GM19397 (cell line): ENCODE measurements around the gene SLC9A5.

Experiments
- ATAC-seq: cut with Tn5 transposase; IDR thresholded peaks from one replicate; pipeline ENCODE4 v1.9.1; 2021; ENCODE audit warnings: mild to moderate bottlenecking, moderate library complexity; ENCODE audit not compliant: unreplicated experiment

Gene SLC9A5

GRCh38 chr16:67238278-67238575 lies 10.6 kb upstream of the SLC9A5 start:
- no peak for ATAC-seq

DNA sequence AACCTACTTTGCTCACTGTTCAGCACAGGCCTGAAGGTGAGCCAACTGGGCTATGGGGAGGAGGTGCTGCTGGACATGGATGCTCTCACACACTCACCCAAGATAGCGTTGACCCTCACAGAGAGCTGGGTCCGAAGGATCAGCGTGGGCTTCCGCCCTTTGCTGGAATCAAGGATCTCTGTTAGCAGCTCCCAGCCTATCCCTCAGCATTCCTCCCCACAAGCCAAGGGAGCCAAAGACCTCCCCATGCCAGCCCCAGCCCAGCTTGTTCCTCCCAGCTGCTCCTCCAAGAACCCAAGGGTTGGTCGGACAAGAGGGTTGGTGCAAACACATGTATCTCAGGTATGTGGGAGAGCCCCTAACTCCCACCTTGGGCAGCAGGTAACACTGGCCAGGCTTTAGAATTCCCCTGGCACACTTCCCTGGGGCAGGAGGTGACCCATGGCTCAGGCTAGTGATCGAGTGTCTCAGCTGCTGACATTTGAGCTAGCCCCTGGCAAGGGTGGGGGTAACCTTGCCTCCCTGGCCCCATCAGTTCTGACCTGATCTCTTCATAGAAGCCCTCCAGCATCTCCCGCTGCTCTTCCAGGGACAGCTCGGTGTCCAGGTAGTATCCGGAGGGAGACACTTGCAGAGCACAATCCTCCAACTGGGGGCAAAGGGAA lies 9.8 kb upstream of the SLC9A5 start:
- no peak for ATAC-seq

- ATAC-seq = no peak
These were observed 8.3 kb upstream of the SLC9A5 start for GRCh38 chr16:67240506-67240905.

- no peak for ATAC-seq
These were observed 7.5 kb upstream of the SLC9A5 start for GRCh38 chr16:67241008-67241900.

DNA sequence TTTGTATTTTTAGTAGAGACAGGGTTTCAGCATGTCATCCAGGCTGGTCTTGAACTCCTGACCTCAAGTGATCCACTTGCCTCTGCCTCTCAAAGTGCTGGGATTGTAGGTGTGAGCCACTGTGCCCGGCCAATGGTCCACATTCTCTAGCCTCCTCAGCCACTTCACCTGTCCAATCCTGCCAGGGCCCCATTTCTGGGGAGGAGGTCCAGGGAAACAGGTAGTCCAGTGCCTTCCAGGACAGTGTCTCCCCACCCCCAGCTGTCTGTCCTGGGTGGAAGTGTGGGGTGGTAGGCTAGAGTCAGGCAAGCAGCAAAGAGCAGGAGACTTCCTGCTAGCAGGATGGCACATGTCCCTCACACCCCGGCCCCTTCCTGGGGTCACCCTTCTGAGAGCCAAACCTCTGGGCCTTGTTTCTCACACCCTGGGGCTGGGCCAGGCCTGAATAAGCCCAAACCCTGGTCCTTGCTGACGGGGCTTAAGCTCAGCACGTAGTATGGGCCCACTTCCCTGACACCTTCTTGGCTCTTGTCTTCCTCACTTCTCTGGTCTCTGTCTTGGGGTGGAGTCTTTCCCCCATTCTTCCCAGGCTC lies 6.5 kb upstream of the SLC9A5 start:
- ATAC-seq = no peak

- ATAC-seq = no peak
These were observed 5.3 kb upstream of the SLC9A5 start for GRCh38 chr16:67243481-67243880.

GRCh38 chr16:67244387-67245185 lies 4.2 kb upstream of the SLC9A5 start:
- ATAC-seq = peak; percentile 45

DNA sequence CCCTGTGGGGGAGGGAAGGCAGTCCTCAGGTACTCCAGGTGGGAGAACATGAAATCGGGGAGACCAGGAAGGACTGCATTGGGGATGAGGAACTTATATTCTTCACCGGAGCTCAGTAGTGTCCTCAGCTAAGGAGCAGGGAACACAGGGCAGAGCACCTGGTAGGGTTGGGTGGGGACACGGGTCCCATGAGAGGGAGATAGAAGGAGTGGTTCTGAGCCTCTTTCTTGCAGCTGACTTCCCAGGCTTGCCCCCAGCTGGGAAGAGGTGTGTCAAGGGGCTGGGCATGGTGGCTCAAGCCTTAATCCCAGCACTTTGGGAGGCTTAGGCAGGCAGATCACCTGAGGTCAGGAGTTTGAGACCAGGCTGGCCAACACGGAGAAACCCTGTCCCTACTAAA lies 3.6 kb upstream of the SLC9A5 start:
- no peak for ATAC-seq

DNA sequence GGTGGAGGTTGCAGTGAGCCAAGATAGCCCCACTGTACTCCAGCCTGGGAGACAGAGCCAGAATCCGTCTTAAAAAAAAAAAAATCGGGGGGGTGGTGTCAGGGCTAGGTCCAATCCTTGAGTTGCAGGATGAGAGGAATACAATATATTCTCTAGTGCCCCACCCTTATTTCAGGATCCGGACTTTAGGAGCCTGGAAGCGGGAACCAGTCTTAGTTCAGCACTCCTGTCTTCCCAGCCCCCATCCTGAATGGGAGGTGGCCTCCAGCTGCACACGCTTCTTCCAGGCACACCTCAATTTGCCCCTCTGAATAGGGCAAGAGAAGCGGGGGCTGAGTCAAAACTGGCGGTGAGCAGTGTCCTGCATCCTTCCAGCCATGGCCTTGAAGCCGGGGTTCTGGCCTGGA lies 3.1 kb upstream of the SLC9A5 start:
- no peak for ATAC-seq

GRCh38 chr16:67246081-67246755 lies 2.6 kb upstream of the SLC9A5 start:
- peak; percentile 25 for ATAC-seq

GRCh38 chr16:67246756-67247191 lies 2.0 kb upstream of the SLC9A5 start:
- ATAC-seq = peak; percentile 1

DNA sequence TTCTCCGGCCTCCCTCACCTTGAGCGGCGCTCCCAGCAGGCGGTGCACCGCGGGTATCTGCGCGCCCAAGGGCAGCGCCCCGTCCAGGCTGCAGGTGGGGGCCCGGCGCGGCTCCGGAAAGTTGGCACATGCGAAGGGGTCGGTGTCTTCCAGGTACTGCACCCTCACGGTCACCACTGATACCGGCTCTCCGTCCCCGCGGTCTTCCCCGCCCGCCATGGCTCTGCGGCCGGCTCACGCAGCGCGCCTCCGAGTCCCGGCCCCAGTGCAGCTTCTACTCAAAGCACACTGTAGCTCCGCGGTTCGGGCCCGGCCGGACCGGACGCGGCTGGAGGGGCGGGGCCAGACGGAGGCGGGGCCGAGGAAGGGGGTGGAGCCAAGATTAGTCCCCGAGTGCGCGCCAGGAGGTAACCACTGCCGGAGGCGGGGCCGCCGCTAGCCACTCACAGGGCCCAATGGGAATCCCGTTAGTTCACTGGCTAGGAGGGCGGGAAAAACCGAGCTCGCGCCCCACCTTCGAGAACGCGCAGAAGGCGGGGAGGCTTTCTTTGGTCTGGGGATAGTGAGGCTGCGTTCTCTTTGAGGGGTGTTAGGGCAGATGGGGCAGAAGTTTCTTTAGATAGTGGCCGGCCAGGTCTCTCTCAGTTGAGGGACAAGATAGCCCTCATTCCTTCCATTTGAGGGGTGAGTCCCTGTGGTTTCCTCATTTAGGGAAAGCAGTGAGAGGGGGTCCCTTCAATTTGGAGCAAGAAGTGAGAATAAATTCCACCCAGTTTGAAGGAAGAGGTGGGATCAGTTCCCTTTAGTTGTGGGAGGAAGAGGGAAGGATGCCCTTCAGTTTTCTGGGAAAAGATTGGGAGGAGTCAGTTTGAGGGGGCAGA lies 1.3 kb upstream of the SLC9A5 start, which contains the start of gene FHOD1:
Gene FHOD1 (minus strand): TSS at position 290 of the 881 bp plus-strand sequence. CDS start 71 bp downstream, at position 219.
- ATAC-seq = peak; percentile 45

- no peak for ATAC-seq
These were observed 742 bp upstream of the SLC9A5 start for GRCh38 chr16:67248073-67248400.

DNA sequence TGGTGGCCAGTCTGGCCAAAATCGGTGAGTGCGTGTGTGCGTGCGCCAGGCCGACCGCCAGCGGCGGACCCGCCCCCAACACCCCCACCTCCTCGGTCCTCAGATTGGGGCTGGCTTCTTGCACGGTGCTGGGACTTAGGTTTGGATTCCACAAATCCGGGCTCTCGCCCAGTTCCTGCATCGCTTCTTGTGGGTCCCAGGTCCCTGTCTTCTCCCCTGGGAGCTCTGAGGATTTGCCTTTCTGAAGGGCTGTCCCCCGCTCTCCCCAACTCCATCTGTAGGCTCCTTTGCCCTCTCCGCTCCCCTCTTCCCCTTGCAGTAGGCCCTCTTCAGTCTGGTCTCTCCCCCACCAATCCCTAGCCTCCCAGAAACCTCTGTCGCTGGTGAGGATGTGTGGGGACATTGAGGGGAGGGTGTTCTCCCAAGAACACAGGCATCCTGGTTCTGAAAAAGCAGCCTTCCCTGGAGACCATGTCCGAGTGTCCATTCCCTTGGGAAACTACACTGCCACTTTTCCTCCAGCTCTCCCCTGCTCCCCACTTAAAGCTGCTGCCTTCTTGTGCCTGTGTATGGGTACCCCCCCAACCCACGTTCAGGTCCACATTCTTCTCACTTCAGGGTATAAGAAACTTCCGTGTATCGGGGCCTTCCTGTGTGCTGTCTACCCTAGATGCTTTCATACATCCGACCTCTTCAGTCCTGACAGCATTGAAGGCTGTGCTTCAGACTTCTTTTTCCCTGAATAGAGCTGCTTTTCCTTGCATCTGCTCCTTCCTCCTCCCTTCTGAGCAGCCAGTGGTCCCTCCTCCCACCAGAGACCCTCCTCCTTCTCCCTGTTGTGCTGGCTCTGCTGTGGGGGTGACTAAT lies 632 bp downstream of the SLC9A5 start:
- no peak for ATAC-seq

GRCh38 chr16:67250045-67250327 lies 1.2 kb downstream of the SLC9A5 start:
- no peak for ATAC-seq

- ATAC-seq = no peak
These were observed 4.1 kb downstream of the SLC9A5 start for GRCh38 chr16:67252609-67253497.

DNA sequence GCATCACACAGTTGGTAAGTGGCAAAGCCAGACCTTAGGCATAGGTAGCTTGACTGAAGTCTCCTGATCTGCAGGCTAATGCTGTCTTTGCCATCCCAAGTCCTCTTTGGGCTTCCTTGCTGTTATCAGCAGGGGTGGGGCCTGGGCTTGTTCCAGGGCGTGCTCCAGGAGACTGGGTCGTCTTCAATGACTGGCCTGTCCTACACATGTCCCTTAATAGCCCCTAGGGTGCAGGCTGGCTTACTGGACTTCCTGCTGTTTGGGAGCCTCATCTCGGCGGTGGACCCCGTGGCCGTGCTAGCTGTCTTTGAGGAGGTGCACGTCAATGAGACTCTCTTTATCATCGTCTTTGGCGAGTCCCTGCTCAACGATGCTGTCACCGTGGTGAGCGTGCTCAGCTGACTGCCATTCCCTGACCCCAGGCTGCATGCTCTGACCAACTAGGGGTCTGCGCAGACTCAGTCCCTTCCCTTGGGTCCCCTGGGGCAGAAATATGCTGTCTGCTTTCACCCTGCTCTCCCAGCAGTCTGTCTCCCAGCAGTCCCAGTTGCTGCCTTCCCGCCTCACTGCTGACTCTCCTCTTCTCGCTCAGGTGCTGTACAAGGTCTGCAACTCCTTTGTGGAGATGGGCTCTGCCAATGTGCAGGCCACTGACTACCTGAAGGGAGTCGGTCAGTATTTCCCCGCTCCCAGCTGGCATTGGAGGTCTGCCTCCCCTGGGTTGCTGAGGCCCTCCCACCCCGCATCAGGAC lies 6.2 kb downstream of the SLC9A5 start:
- no peak for ATAC-seq
